Measurements from ENCODE around the gene MS4A5.

The MS4A5 gene

GRCh38 chr11:60485987-60486386 is 56.6 kb downstream of the MS4A5 start:
- no peak for DNase-seq

GRCh38 chr11:60492488-60493009 is 63.2 kb downstream of the MS4A5 start, which contains the start of gene MS4A12:
TSS of gene MS4A12 (plus strand) at chr11:60492778. CDS start at chr11:60497319, 4,541 bp downstream.
- no peak for DNase-seq

GRCh38 chr11:60493454-60493853 is 64.1 kb downstream of the MS4A5 start:
- no peak for DNase-seq
